Muscle of leg (tissue), 11 donors: ENCODE data around the gene PSTK. TPM values are rescaled to one million over a fixed set of nuclear protein-coding genes. Genes with fewer than 3 reads are reported as not detected.

Experiments used
- DNase-seq: peaks from one replicate; pipeline ENCODE4 v3.0.0; 2013
- H3K27ac ChIP-seq: one replicate; pipeline ENCODE4 v1.5.1; 2013; ENCODE audit warnings: mild to moderate bottlenecking, low read length, control low read depth
- H3K27me3 ChIP-seq: one replicate; pipeline ENCODE4 v1.6.1; 2013; ENCODE audit warnings: low read length; ENCODE audit not compliant: control insufficient read depth, insufficient read depth
- H3K36me3 ChIP-seq: one replicate; pipeline ENCODE4 v1.6.1; 2013; ENCODE audit warnings: low read length; ENCODE audit not compliant: control insufficient read depth, insufficient read depth
- H3K4me1 ChIP-seq: one replicate; pipeline ENCODE4 v1.6.1; 2013; ENCODE audit warnings: low read length; ENCODE audit not compliant: control insufficient read depth, insufficient read depth
- H3K4me3 ChIP-seq: one replicate; pipeline ENCODE4 v1.5.1; 2013; ENCODE audit warnings: low read length, control low read depth
- H3K9me3 ChIP-seq: replicated peaks from 2 replicates; pipeline ENCODE4 v1.6.1; 2013; ENCODE audit warnings: low read depth, low read length; ENCODE audit not compliant: control insufficient read depth
- WGBS: methylation state at CpG from one replicate; pipeline ENCODE4 v1.1.5; 2013; ENCODE audit warnings: missing lambda C conversion rate; ENCODE audit not compliant: insufficient coverage; 5-methylcytosine and 5-hydroxymethylcytosine counted together
- polyA plus RNA-seq, 8 donors: library from polyadenylated mRNA; unstranded; fragments of 120-200 nt; gene quantifications; one replicate each; pipeline versions ENCODE4 v1.2.1 to v1.2.3, GENCODE V29; 2013; ENCODE audit warnings: inconsistent platforms in 1 of 8, low replicate concordance in 1 of 8; ENCODE audit not compliant: insufficient read length in 8 of 8, insufficient read depth in 1 of 8
- total RNA-seq: library from RNA; stranded (reverse); fragments of 120-200 nt; gene quantifications from one replicate; pipeline ENCODE4 v1.2.4, GENCODE V29; 2013

Gene PSTK
- total and polyA plus RNA-seq, 9 donors: 3.8 to 5.8 (median 4.4) TPM

DNA sequence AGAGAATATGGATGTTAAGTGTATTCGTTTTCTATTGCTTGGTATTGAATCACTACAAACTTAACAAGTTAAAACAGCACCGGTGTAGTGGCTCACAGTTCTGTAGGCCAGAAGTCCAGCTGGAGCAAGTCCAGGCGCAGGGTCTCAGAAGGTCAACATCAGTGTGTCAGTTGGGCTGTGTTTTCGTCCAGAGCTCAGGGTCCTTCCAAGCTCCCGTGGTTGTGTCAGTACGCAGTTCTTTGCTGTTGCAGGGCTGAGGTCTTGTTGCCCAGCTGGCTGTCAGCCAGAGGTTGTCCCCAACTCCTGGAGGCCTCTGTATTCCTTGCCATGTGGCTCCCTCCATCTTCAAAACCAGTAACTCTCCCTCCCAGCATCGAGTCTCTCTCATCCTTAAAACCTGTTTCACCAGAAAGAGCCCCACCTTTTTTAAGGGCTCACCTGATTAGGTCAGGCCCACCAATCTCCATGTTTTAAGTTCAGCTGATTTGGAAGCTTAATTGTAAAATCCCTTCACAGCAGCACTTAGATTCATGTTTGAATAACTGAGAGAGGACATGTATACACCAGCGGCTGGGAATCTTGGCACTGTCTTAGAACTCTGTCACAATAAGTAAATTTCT lies 55.4 kb downstream of the PSTK start:
- H3K9me3 ChIP-seq: no peaks in the 10 kb centered on the region
- WGBS: 95% methylated on average over 6 of the region's 8 CpGs
- no peaks in the 10 kb centered on the region for H3K4me1 ChIP-seq
- no peak for DNase-seq
- H3K27me3 ChIP-seq: no peaks in the 10 kb centered on the region
- no peak overlapping the region for H3K4me3 ChIP-seq
- H3K36me3 ChIP-seq: peaks cover 14% of the 10 kb centered on the region
- no peak overlapping the region for H3K27ac ChIP-seq

DNA sequence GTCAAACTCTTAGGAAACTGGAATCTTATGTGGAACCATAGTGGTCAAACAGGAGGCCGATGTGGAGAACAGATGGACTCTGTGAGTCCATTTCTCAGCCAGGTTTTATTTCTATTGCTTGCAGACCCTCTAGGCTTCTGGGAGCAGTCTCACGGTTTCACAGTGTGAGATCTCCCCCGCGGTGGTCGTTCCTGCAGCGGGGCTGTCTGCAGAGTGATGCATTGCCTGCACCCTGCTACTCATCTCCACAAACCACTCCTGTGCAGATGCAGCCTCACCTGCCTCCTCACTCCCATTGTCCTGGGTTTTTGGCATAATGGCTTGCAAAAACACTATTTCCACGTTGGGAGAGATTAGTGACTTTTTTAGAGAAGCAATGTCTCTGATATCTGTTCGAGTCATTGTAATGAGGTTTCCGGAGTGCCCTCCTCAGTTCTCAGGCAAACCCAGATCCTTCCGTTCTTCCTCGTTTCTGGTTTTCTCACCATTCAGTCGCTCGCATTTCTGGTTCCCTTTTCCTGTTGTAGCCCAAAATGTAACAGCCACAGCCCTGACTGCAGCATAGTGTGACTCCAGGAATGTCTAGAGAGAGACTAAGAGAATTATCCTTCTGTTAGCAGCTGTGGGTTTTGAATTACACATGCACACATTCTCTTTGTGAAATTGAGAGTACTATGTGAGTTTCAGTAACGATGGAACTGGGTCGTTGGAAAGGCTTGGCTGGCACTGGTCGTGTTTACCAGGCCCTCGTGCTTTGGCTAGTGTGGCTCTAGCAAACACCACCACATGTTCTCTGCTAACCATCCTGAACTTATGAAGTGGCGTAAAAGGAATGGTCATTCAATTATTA lies 58.8 kb downstream of the PSTK start:
- peak; percentile 9 for DNase-seq
- no peaks in the 10 kb centered on the region for H3K9me3 ChIP-seq
- H3K27ac ChIP-seq: no peak overlapping the region
- H3K36me3 ChIP-seq: peaks cover 15% of the 10 kb centered on the region
- 60% methylated on average over 11 of the region's 18 CpGs for WGBS
- H3K27me3 ChIP-seq: no peaks in the 10 kb centered on the region
- no peak overlapping the region for H3K4me3 ChIP-seq
- H3K4me1 ChIP-seq: no peaks in the 10 kb centered on the region

DNA sequence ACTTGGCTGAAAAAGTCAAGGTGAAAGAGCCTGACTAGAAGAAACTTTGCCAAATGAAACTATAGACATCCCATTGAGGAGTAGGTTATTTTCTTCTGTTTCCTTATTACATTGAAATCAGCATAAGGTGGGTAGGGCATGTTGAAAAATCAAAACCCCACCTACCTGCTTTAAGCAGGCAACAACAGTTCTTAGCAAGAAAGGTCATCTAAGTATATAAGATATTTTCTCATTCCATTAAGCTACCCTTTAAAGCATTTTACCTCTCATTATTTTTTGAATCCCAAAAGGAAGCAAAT lies 59.4 kb downstream of the PSTK start:
- no peak overlapping the region for H3K27ac ChIP-seq
- H3K27me3 ChIP-seq: no peaks in the 10 kb centered on the region

More for the DNA sequence above, 59.4 kb downstream of the PSTK start:
- no peak for DNase-seq
- Histone ChIP-seq H3K4me1 (no peaks in the 10 kb centered on the region), H3K4me3 (no peak overlapping the region), H3K9me3 (no peaks in the 10 kb centered on the region), H3K36me3 (peaks cover 16% of the 10 kb centered on the region)

Other genes starting within 250 kb of the PSTK start
- 1.0 TPM for gene CUZD1, start 134.5 kb upstream of the PSTK start, total RNA-seq
- 1 to 10 TPM in 6 of 8 donors, under 1 TPM in 2; 0.78 to 1.5 (median 1.3) TPM for gene CUZD1, start 134.5 kb upstream of the PSTK start, polyA plus RNA-seq
- 2.3 TPM for gene FAM24B, start 100.8 kb upstream of the PSTK start, total RNA-seq
- gene FAM24B, start 100.8 kb upstream of the PSTK start, polyA plus RNA-seq: 1 to 10 TPM; 1.6 to 4.1 (median 2.9) TPM
- gene FAM24A, start 69.8 kb upstream of the PSTK start, total RNA-seq: not detected
- gene FAM24A, start 69.8 kb upstream of the PSTK start, polyA plus RNA-seq: not detected
- 10.5 TPM for gene C10orf88, start 26.2 kb upstream of the PSTK start, total RNA-seq
- 10 to 100 TPM in 7 of 8 donors, 1 to 10 TPM in 1; 8.7 to 13.7 (median 12.3) TPM for gene C10orf88, start 26.2 kb upstream of the PSTK start, polyA plus RNA-seq
- gene IKZF5, start 28.4 kb downstream of the PSTK start, total RNA-seq: 5.0 TPM
- gene IKZF5, start 28.4 kb downstream of the PSTK start, polyA plus RNA-seq: 10 to 100 TPM; 10.6 to 17.9 (median 13.4) TPM
- gene ACADSB, start 28.6 kb downstream of the PSTK start, total RNA-seq: 8.2 TPM
- 10 to 100 TPM in 4 of 8 donors, 1 to 10 TPM in 4; 7.6 to 12.8 (median 9.9) TPM for gene ACADSB, start 28.6 kb downstream of the PSTK start, polyA plus RNA-seq
- gene HMX3, start 155.6 kb downstream of the PSTK start, total RNA-seq: not detected
- gene HMX3, start 155.6 kb downstream of the PSTK start, polyA plus RNA-seq: not detected
- not detected for gene HMX2, start 167.7 kb downstream of the PSTK start, total RNA-seq
- not detected for gene HMX2, start 167.7 kb downstream of the PSTK start, polyA plus RNA-seq
- gene BUB3, start 174.0 kb downstream of the PSTK start, total RNA-seq: 66.2 TPM
- 10 to 100 TPM; 55.0 to 70.7 (median 59.4) TPM for gene BUB3, start 174.0 kb downstream of the PSTK start, polyA plus RNA-seq